ENCODE data around the gene PXDN.

PXDN gene

DNA sequence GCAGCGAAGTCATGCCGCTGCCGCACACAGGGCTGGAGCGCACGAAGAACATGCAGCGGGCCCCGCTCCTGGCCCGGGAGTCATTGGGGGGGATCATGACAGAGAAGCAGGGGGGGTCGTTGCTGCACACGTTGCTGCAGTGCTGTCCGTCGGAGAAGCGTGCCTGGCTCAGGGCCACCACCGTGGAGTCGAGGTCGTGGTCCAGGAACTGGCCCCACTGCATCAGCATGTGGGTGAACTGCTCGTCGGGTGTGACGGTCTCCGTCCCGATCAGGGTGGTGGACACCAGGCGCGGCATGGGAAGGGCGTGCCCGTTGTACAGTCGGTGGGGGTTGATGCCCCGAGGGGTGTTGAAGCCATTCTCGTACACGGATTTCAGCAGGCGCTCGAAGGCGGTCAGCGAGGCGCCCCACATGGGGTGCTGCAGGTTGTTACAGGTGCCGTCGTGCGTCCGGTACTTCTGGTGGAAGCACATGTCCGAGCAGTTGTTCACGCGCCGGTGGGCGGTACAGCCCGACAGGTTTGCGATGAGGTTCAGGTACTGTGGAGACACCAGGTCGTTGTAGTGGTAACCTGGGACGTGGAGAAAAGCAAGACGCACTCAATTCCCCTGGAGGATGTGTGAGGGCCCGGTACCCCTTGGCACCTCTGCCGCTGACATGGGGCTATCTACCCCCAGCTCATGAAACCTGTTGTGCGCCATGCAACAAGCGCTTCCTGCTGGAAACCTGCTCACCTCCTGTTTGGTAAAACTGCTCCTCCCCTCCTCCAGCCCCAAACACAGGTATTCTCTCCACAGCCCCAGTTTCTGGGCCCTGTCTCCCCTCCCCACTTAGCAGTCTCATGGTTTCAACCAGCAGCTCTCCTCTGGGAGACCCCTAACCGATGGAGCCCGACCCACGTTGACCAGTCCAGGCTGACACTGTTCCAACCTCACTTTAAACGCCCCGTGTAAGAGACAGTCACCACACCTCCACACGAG, 94.9 kb downstream of the PXDN start:
- DNase-seq (ENCODE audit: low read depth), result no peak

DNA sequence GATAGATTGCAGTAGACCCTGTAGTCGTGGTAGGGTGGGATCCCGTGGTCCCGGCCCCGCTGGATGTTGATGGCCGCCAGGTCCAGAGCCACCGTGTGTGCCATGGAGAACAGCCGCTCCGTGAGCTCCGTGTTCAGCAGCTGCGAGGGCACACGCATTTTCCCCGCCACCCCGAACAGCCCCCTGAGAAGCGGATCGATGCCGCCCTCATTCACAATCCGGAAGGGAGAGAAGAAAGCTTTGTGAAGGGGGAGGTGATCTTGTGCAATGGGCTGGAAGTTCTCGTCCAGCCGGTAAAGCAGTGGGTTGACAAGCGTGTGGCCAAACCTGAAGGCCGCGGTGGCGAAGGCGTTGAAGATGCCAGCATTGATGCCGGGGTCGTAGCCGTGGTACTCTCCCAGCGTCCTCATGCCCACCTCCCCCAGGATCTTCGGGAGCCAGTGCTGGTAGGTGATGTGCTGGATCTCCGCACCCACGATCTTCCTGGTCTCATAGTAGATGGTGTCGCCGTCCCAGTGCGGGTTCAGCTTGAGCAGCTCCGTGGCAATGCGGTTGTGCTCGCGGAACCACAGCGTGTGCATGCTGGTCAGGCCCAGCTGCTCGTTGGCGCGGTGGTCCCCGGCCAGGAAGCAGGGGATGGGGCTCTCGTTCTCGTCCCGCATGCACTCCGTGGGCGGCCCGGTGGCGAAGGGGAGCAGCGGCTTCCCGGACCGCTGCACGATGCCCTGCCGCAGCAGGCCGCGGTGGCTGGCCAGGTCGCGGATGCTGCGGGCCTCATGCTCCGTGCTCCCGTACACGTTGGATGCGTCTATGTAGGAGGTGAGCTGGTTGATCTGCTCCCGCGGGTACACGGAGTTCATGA, 95.8 kb downstream of the PXDN start:
- no peak for DNase-seq (ENCODE audit: low read depth)

DNA sequence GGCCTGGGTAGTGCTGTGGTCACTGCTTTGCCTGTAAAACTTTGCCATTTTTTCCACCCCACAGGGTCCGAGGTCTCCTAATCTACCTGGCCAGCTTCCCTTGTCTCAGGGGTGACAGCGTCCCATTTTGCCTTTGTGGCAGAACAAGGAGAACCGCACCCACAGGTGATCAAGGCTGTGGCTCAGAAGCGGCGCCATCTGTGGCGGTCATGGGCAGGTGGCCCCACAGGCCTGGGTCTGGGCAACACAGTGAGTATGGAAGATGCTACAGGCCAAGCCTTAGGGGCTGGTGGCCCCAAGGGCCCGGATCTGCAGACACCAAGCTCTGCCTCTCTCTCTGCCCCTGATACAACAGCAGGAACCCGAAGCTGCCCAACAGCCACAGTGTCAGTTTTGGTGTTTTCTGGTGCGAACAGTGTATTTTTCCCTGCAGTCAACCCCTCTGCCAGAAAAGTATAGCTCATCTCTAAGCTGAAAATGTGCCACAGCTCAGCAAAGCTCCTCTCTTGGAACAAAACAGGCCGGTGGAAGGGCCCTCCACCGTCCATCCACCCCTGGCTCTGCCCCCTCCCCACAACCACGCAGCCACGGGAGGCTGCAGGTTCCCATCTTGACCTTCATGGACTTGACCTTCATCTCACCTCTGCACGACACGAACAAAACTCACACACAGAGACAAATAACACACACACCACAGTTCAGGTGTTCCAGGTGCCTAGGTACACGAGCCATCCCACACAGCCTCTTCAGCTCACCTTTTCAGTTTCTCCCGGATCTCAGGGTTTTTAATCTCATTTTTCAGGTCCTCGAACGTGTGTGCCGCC, 96.7 kb downstream of the PXDN start:
- no peak for DNase-seq (ENCODE audit: low read depth)

DNA sequence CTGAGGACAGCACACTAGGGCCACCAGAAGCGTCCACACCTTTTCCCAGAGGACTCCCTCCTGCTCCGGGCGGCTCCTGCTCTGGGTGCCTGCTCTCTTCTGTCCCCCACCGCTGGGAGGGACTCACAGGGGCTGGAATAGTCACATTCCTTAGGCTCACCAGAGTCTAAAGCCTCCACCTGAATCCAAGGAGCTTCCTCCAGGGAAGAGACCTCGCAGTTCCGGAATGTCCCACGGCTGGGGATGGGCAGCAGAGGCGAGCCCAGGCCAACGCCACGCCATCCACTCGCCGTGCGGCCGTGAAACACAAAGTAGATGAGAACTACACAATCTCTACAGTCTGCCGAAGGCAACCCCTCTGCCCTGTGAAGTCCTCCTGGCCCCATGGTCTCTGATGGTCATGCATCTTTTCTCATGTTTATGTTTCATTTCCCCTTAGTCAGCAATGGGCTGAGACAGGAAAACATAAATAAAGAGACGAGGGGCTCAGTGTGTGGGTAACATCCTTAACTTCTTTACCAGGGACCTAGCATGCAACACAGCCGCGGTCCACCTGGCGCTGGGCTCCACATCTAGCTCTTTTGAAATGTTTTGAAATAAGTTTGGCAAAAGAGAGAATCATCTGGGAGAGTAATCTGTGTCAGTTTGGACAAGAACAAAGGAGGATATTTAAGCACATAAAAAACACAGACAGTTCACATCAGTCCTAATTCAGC, 98.4 kb downstream of the PXDN start:
- DNase-seq (ENCODE audit: low read depth), result no peak

DNA sequence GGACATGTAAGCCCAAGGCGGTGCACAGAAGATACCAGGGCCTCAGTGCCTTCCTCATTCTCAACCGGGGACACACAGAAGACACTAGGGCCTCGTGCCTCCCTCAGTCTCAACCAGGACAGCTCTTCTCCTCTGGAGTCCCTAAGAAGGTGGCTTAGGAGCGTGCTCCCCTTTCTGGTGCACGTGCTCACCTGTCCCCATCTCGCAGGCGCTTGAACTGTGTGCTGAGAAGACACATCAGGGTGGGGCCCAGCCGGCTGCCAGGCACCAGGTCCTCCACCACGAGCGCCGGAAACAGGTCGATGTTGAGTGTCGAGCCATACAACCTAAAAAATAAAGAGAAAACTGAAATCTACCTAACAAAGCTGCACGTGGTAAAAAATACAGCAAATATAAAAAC, 99.9 kb downstream of the PXDN start:
- DNase-seq (ENCODE audit: low read depth), result no peak

DNA sequence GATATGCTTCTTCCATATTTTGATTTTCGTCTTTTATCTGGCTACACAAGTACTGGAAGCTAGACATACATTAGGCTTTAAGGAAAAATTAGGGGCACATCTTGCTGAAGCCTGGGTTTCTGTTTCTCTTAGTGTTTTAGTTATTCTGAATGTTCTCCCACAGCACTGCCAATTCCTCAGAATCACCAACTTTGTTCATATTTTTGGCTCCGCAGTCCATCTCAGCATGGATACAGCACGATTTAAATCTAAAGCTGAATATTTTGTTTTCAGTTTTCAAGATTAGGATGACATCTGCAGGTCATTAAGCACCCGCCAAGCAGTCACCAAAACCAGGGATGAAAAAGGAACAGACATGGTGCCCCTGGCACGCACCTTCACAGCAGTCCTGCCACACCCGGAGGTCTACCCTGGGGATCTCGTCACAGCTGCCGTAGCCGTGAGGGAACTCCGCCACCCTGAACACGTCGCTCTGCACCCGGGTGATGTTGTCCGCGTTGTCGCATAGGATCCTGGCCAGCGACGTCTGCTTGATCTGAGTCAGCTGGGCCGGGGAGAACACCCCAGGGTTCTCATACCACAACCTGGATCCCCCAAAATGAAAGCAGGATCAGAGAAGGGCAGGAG, 101.2 kb downstream of the PXDN start:
- DNase-seq (ENCODE audit: low read depth), result no peak

DNA sequence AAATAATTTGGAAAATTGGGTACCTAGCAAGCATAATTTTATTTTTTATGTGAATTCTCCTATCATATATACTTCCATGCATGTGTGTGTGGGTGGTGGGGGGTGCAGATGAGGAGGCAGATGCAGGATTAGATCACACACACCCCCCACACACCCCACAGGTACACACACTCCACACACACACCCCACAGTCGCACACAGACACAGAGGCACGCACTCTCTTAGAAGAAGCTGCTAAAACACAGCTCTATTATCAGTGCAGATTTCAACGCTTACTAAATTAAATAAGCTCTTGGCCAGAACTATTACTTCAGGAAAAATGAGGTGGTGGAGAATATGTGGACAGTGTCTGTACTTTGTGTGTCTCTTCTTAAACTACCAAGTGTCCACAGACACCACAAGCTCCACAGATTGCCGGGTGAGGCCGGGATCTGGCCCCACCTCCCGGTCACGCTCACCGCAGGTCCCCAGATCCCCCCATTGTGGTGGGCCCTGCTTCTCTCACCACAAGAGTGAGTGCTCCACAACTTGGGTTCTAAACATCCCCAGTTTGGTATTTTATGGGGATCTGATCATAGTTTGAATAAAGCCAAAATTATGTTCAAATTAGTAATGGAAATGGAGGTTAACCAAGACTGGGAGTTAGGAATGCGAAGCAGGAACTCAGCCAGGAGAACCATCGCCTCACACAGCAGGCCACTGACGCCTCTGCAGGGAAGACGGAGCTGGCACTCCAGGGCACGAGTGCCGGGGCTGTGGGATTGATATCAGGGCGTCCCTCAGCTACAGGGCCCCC, 102.1 kb downstream of the PXDN start:
- DNase-seq (ENCODE audit: low read depth), result no peak

DNA sequence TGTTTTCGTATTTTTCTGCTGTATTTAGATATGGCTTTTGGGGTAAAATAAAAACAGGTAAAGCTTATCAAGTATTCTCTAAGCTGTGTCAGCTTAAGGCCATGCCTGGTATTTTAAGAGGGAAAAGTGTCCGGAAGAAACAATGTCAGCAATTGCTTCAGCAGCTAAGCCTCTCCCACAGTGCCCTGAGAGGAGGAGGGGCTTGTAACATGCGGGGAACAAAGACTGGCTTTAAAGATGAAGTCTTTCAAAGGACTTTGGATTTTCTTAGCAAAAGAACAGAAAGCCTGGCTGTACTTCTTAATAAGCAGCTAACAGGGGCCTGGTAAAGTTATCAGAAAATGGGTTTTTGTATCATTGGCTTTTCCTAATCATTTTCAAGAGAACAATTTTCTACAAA, 102.8 kb downstream of the PXDN start:
- DNase-seq (ENCODE audit: low read depth), result no peak

DNA sequence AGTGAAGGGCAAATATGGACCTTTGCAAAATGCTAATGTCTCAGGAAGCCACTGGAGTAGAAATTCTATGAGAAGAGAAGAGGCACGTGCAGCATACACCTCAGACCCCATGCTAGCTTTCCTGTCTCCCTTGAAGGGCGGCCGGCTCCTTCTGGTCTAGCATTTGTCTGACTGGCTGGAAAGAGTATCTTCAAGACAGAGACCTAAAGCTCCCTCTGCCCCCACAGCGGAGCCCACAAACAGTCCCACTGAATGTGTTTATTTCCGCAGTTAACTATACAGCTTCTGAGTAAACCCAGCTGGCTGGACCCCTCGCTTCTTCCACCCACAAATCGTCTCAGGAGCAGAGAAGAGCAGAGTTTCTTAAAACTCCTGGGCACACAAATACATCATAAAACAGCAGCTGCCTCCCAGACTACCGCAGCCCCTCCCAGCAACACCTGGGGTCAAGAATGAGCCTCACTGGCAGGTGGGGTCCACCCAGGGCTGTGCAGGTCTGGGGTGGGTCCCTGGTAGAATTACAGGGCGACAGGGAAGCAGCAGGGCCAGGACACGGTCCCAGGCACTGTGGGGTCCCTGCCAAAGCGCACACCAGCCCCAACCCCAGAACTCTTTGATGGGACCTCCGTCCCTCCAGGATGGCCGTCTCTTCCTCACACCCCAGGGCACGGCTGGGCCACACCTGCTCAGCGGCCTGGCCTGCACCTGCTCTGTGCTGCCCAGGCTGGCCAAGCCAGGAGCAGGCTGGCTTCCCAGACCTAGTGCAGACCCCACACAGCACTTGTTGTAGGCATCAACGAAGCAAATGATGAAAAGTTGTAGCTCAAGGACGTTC, 103.8 kb downstream of the PXDN start:
- DNase-seq (ENCODE audit: low read depth), result no peak

DNA sequence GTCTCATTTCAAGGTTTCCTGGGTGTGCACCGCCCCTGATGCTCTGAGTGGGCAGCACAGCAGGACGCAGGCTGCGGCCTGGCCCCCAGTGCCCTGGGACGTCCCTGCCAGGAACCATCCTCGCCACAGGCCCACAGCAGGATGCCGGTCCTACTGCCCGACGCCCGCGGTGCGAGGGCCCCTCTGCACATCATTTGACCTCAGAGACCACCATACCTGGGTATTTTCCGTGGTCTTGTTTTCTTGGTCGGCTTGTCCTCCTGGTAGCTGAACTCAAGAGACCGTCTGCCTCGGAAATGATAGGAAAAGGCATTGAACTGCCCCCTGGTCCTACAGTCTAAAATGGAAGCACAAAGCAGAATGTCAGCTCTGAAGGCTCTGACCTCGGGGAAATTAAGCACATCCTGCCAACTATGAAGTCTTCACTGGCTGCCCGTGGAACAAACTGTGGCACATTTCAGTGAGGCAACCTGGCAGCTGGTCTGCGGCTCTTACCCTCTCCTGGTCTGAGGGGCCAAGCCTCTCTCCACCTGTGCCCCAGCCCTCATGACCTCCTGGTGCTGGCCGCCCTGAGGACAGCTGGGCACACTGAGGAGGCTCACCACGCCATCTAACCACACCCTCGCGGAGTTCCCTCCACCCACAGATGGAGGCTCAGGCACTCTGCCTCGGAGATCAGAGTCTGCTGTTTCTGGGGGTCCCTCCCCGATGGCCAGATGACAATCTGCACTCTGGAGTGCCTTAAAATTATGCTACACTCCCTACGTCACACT, 105.0 kb downstream of the PXDN start:
- DNase-seq (ENCODE audit: low read depth), result no peak

DNA sequence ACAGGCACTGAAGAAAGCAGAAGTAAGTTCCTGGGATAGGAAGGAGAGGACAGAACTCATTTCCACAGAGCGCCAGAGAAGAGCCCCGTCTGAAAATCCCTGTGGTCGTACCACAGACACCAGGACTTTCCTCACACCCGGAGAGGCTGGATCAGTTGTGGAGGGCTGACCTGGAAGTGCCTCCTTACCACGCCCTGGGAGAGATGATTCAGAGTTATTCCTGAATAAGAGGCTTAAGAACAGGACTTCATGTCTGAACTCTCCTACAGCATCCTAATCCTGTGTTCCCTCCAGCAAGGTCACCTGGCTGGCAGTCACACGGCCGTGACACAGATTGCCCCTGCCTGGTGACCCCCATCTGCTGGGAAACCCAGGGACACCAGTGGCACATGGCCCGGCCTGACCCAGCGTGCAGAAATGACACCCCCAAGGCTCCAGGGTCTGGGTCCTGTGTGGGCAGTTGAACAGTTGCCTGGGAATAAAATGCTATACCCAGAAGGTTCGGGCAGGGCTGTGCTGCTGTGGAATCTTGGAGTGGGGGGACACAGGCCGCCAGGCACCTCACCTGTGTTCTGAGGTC, 105.9 kb downstream of the PXDN start:
- DNase-seq (ENCODE audit: low read depth), result no peak

DNA sequence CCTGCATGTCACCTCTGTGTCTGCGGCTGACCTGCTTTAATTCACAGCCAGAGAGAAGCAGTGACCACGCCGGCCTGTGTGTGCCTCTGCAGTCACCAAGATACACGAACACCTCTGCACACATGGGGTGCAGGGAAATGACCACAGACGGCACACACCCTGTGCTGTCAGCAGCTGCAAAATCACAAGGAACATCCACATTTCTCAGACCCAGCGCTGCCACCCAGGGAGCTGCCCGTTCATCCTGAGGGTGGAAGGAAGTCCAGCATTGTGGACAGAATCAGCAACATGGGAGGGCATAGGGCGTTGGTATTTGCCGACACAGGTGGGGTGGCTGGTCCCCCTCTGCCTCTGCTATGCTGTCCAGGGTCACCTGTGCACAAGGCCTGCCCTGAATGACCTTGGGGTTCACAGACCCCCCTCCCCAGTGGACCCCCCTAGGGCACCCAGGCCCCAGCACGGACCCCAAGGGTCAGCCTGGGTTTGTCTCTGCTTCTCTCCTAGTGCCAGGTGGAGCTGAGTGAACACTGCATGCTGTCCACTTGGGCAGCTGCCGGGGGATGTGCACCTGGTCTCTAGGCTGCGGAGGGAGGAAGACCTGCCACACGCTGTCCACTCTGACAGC, 107.4 kb downstream of the PXDN start:
- no peak for DNase-seq (ENCODE audit: low read depth)

DNA sequence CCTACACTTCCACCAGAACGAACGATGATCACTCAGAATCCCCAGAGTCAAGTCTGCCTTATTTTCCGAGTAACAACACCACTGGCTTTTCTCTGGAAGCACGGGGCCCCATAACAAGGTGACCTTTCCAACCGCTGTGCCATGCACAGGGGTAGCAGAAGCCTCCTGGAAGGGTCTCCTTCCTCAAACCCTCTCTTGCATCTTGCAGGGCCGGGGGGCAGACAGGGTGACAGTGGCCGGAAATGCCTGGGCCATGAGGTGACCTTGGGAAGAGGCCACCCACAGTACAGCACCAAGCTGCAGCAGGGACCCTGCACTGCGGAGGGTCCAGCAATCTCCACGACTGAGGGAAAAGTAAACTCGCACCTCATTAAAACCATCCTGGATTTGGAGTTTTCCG, 108.5 kb downstream of the PXDN start:
- no peak for DNase-seq (ENCODE audit: low read depth)

DNA sequence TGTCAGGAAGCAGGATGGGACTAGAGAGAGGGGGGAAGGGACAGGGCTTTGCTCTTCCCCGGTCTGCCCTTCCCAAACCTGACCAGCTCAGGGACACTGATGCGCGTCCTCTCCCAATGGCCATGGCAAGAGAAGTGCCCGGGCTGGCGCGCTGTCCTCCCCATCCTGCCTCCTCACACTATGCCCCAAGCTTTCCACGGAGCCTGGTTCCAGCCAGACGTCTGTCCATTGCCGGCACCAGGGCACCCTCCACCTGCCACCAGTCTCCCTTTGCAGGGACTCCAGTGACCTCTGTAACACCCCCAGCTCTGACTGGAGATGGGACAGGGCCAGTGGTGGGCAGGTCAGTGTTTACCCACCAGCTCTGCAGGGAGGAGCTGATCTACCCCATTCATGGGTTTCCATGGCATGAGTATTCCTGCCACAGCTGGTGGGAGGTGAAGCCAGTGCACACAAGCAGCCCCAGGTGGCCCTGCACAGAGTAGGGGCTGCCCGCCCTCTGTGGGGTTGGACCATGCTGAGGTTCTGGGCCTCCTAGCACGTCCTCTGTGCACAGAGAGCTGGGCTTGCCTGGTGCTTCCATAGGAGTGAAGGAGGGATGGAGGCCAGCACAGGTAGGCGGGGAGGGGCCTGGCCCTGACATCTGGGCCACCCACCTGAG, 109.5 kb downstream of the PXDN start:
- DNase-seq (ENCODE audit: low read depth), result no peak

DNA sequence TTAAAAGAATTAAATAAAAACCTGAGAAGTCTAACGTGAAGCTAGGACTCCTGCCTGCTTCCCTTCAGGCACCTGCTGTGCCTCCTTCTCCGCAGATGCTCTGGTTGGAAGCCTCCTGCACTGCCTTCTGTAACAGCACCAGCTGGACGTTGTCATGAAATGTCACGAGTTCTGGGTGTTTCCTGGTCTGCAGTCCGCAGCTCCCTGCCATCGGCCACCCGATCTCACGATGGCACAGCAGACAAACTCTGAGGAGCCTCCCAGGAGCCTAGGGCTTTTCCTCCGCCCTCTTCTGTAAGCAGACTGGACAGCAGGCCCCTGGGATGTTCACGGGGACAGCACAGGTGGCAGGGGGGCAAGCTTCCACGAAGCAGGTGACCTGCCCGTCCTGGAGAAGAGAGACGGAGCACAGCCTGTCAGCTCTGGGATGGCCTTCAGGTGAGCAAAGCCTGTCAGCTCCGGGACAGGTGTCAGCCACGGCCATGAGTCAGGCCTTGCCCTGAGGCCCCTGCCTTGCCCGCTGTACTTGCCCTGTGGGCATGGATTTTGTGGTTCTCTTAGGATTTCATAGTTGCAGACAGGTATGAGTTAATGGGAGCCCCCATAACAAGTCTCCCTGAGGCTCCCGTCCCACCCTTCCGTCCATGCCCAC, 110.3 kb downstream of the PXDN start:
- no peak for DNase-seq (ENCODE audit: low read depth)

DNA sequence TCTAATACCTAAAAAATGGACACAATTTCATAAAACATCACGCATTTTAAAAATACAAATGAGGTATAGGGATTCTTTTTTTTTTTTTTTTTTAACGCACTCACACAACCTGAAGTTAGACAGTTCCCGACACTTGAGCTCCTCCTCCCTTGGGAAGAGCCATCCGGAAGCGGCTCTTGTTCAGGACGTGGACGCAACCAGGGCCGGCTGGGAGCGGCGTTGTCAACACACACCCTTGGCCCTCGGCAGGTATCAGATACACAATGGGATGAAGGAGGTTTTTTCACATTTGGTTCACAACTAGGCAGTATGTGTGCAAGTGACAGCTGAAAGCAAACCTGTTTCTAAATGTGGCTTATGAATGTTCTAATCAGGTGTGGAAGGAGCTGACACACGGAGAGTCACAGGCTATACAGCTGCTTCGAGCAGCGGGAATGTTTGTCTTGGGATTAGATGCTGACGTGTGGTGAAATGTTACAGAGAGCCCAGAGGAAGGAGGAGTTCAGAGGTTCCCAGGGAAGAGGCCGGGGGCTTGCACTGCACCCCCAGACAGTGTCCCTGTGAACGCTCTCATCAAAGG, 111.1 kb downstream of the PXDN start:
- DNase-seq (ENCODE audit: low read depth), result no peak

Measured in activated T-cell treated with anti-CD3 and anti-CD28 coated beads for 48 hours (primary cell).